Measurements from ENCODE around the gene KRTAP10-5. TPM values are rescaled to one million over a fixed set of nuclear protein-coding genes. Genes with fewer than 3 reads are reported as not detected.
"Not testable (repeated sequence)": the region's sequence is repeated elsewhere in the genome, so short reads cannot be mapped to it uniquely, and the experiment has no call there.

KRTAP10-5 gene
- total RNA-seq, 1 donor from 2014 or later: not detected

DNA sequence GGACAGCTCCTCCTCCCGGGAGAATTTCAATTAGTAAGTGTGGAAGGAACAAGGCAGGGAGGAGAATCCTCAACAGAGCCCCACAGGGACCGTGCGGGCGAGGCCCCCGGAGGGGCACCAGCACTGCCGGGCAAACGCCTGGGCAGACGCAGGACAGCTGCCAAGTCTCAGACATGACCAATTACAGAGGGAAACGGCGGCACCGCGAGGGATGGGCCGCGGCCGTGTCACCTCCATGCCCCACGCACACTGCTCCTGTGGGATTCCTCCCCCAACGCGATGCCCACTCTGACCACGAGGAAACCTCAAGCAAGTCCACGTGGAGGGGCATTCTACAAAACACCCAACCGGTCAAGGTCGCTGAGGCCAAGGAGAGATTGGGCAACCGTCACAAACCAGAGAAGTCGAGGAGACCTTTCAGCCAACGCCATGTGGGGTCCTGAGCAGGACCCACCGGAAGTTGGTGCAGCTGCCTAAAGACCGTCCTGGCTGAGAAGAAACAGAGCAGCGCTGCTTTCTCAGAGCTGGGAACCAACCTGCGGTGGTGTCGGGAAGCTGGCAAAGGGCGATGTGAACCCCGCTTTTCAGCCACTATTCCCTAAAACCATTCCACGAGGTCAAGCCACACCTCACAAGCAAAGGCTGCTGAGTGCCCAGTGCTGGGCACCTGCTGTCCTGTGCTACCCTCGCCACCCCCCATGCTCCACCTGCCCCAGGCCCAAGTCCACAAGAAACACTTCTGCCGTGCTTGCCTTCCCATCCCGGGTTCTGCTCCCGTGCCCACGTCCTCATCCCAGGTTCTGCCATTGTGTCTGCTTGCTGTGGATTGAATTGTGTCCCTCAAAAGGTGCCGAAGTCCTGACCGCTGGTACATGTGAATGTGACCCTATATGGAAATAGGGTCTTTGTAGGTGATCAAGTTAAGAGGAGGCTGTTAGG, 8.3 kb downstream of the KRTAP10-5 start:
- intact Hi-C loops (cut with micrococcal nuclease): no loop called here

GRCh38 chr21:44571296-44571695, 9.1 kb downstream of the KRTAP10-5 start:
- intact Hi-C loops (cut with micrococcal nuclease): no loop called here

DNA sequence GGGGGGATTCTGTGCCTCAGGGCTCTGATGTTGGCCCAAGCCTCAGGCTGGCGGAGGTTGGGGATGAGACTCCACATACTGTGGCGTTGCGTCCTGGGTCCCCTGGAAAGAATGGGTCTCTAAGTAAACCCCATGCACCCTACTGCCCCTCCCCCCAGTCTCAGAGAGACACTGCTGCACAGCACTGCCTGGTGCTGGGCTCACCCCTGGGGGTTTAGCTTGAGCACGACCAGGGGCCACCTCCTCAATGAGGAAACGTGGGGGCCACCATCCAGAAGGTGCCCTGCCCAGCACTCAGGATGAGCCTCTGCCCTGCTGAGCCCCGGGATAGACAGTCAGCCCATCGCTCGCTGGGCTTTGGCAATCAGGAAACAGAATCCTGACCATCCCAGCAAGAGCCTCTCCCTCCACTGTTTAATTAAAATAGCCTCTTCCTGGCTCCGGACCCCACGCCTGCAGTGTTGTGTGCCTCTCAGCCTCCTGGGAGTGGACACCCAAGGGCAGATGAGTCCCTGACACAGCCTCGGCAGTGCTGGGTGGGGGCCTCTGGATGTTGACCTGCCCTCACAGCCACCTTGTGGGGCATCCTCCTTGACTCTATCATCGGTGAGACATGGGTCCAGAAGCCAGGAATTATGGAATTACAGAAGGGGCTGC, 10.4 kb downstream of the KRTAP10-5 start:
- intact Hi-C loops (cut with micrococcal nuclease): loop anchor here (5.0 kb wide), 1 partner anchor 87 kb away; the partner anchor contains the start of gene KRTAP12-3

GRCh38 chr21:44568667-44569556, 11.5 kb downstream of the KRTAP10-5 start:
- intact Hi-C loops (cut with micrococcal nuclease): loop anchor here (5.0 kb wide), 1 partner anchor 88 kb away; the partner anchor contains the start of gene KRTAP12-3

DNA sequence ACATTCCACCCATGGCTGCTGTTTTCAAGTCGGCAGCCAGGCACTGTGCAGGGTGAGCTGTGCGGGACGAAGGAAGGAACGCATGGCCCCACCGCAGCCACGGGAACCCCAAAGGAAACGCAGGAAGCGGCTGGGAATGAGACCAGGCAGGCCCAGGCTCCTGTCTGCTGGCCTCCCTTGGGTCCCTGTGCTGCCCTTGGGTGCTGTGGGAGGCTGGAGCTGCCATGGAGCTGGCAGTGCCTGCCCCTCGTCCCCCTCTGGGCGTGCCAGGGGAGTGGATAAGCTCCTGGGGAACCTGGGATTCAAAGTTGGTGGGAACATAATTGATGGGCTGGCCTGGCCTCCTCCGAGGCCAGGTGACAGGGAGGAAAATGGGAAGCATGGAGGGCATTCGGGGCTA, 12.1 kb downstream of the KRTAP10-5 start:
- intact Hi-C loops (cut with micrococcal nuclease): loop anchor here (5.0 kb wide), 1 partner anchor 89 kb away; the partner anchor contains the start of gene KRTAP12-3

DNA sequence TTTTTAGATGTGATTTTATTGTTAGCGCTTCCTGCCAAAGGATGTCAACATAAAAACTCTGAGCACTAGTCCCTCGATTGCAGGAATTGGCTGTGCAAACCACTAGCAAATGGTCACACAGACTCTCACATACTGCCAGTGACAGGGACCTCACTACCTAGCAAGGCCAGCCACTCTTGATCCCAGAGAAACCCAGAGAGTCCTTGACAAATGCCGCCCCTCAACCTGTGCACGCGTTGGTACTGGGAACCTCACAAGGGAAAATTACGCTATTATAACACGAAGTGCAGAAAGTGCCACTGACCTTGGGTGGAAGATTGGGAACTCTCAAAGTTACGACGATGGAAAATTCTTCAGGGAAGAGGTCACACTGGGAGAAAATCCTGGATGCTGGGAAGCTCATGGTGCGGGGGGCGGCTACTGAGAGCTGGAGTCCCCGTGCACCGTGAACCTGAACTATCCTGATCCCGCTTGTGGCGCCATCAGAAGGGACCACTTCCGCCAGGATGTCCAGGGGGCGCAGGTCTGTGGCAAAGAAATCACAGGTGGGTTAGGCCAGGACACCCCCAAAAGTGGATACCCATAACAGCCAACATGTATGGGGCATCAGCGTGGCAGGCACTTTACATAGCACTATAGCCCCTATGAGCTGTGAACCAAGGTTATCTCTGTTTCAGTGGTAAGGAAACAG, 12.8 kb downstream of the KRTAP10-5 start:
- intact Hi-C loops (cut with micrococcal nuclease): loop anchor here (5.0 kb wide), 1 partner anchor 90 kb away; the partner anchor contains the start of gene KRTAP12-3

DNA sequence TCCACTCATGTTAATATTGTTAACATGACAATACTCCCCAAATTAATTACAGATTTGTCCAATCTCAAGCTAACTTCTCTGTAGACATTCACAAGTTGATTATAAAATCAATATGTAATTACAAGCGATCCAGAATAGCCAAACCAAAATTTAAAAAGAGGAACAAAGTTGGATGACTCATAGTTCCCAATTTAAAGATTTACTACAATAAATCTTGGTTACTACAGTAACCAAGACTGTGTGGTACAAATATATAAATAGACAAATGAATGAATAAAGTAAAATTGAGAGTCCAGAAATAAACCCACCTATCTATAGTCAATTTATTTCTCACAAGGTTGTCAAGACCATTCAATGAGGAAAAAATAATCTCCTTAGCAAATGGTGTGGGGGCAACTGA, 14.0 kb downstream of the KRTAP10-5 start:
- intact Hi-C loops (cut with micrococcal nuclease): loop anchor here (5.0 kb wide), 1 partner anchor 91 kb away; the partner anchor contains the start of gene KRTAP12-3

- intact Hi-C loops (cut with micrococcal nuclease): loop anchor here (5.0 kb wide), 1 partner anchor 92 kb away; the partner anchor contains the start of gene KRTAP12-3
Measured at GRCh38 chr21:44564886-44565598, 15.4 kb downstream of the KRTAP10-5 start.

DNA sequence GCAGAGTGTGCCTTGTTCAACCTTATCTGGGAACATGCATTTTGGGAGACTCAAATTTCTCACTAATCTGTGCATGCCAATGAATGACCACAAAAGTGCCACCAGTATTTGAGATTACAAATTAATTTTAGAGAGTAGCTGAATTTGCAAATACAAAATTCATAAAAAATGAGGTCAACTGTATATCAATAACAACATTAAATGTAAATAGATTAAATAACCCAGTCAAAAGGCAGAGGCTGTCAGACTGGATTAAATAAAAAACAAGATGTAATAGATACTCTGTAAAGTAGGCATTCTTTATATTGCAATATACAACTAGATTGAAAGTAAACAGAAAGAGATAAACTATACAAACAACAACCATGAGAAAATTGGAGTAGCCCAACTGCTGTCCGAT, 16.3 kb downstream of the KRTAP10-5 start:
- intact Hi-C loops (cut with micrococcal nuclease): no loop called here

GRCh38 chr21:44558695-44559094, 21.7 kb downstream of the KRTAP10-5 start, which contains the start of gene KRTAP10-3:
KRTAP10-3 (minus strand) TSS chr21:44558795; CDS start chr21:44558715, 80 bp downstream.
- intact Hi-C loops (cut with micrococcal nuclease): no loop called here

GRCh38 chr21:44558329-44558675, 22.1 kb downstream of the KRTAP10-5 start:
- intact Hi-C loops (cut with micrococcal nuclease): not testable (repeated sequence)

- intact Hi-C loops (cut with micrococcal nuclease): no loop called here
Measured at GRCh38 chr21:44557491-44558328, 22.7 kb downstream of the KRTAP10-5 start.

DNA sequence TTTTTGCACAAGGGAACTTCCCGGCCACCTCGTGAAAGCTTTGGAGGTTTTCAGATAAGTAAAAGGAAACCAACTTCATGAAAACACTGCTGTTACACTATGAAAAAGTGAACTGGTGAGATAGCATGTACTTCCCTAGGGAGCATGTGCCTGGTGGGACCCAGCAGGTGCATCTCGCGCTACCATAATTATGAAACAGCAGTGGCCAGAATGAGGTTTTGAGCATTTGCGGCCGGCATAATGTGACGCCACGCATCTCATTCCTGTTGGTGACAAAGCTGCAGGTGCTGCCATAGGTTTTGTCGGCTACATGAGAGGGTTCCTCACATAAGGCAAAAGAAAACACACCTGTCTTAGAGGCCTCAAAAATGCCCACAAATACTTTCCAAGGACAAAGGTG, 23.5 kb downstream of the KRTAP10-5 start:
- intact Hi-C loops (cut with micrococcal nuclease): no loop called here

DNA sequence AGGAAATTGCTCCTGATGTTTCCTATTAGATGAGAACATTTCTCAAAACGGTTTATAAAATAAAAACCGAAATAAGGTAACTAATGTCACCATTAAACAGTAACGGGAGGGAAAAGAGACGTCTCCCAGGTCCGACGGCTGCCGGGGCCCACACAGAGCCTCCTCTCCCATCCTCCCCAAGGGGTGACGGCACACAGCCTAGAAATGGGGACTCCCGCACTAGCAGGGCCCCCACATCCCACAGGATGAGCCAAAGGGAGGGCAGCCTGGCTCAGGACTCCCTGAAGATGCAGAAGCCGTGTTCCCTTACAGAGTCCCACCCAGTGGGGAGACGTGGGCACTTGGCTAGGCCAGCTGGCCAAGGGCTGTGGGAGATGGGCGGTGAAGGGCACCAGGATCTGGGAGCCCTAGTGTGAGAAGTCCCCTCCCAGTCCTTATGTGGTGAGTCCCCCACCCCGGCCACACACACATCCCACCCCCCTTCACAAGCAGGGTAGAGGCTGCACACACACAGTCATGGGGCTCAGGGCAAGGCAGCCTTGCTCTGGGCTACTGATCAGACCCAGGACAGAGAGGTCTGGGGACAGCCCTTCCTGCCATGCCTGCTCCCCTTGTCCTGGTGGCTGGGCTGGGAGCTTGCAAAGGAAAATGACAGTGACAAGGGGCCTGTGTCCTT, 25.1 kb downstream of the KRTAP10-5 start:
- intact Hi-C loops (cut with micrococcal nuclease): no loop called here

GRCh38 chr21:44552681-44553080, 27.7 kb downstream of the KRTAP10-5 start:
- intact Hi-C loops (cut with micrococcal nuclease): no loop called here

DNA sequence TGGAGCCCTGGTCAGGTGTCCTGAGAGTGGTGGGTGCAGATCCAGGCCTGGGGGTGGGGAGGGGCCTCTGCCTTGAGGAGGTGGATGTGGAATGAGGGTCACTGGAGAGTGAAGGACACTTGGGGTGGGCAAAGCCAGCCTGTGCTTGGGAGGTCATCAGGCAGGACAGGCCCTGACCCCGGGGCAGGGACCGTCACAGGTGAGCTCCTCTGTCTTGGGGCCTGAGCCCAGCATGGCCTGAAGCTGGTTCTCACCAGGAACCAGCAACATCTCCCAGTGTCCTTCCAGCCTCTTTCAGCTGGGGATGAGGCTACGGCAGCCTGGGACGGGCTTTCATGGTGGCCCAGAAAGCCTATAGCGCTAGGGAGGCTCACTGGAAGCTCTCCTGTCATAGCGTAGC, 28.3 kb downstream of the KRTAP10-5 start:
- intact Hi-C loops (cut with micrococcal nuclease): no loop called here

- intact Hi-C loops (cut with micrococcal nuclease): no loop called here
Measured at GRCh38 chr21:44551340-44551961, 29.0 kb downstream of the KRTAP10-5 start, which contains the start of gene KRTAP10-2. KRTAP10-2 (minus strand) TSS chr21:44551505; CDS start chr21:44551458, 47 bp downstream.

DNA sequence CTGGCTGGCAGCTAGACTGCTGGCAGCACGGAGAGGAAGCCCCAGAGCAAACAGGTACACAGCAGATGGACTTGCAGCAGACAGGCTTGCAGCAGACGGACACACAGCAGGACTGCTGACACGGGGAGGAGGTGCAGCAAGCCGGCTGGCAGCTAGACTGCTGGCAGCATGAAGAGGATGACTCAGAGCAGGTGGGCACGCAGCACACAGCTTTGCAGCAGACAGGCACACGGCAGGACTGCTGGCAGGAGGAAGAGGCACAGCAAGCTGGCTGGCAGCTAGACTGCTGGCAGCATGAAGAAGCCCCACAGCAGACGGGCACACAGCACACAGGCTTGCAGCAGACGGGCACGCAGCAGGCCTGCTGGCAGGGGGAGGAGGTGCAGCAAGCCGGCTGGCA, 29.6 kb downstream of the KRTAP10-5 start:
- intact Hi-C loops (cut with micrococcal nuclease): no loop called here
